ENCODE results near the gene SNRNP40. TPM values are rescaled to one million over a fixed set of nuclear protein-coding genes. Genes with fewer than 3 reads are reported as not detected.

Gene SNRNP40
- total and polyA plus RNA-seq, 10 of the 15 experiments (the other 5 are each of a cell fraction or from before 2014, with no cell fraction given) = 34.9 to 212 (median 115) TPM

- TF ChIP-seq GATAD2B (conservative IDR thresholded peaks at IDR 0.05; ENCODE audit: low read depth) (no peak), SMAD1 (IDR thresholded peaks at IDR 0.05; ENCODE audit: low read depth, partially characterized antibody) (no peak), IRF4 (IDR thresholded peaks at IDR 0.05; ENCODE audit: low read depth, low read length) (no peak), IRF5 (IDR thresholded peaks at IDR 0.05; ENCODE audit: borderline replicate concordance) (no peak), NBN (IDR thresholded peaks at IDR 0.05) (no peak), MYB (IDR thresholded peaks at IDR 0.05; ENCODE audit: borderline replicate concordance, low read depth, low read length) (no peak), LARP7 (IDR thresholded peaks at IDR 0.05) (no peak), SMC3 (IDR thresholded peaks at IDR 0.05; ENCODE audit: borderline replicate concordance, low read length) (no peak), NFIC (IDR thresholded peaks at IDR 0.05; ENCODE audit: low read depth, low read length) (no peak), ZBTB40 (IDR thresholded peaks at IDR 0.05; ENCODE audit: borderline replicate concordance) (no peak), CHD1 (IDR thresholded peaks at IDR 0.05; ENCODE audit: low read depth, low read length) (no peak), MEF2A (IDR thresholded peaks at IDR 0.05; ENCODE audit: insufficient read depth, low read depth, low read length) (no peak), MYC (IDR thresholded peaks at IDR 0.05; ENCODE audit: insufficient read depth, insufficient read length, insufficient replicate concordance, low read length, severe bottlenecking) (no peak), CBFB (IDR thresholded peaks at IDR 0.05; ENCODE audit: low read depth) (no peak), ASH2L (IDR thresholded peaks at IDR 0.05; ENCODE audit: borderline replicate concordance, low read depth) (no peak), SUZ12 (IDR thresholded peaks at IDR 0.05; ENCODE audit: unreplicated experiment) (no peak), SIN3A (IDR thresholded peaks at IDR 0.05; ENCODE audit: low read depth, low read length) (no peak), RAD21 (IDR thresholded peaks at IDR 0.05; ENCODE audit: insufficient read depth, low read depth, low read length) (no peak)
- FAIRE-seq = no peak
- WGBS (ENCODE audit: insufficient coverage, insufficient replicate concordance, low lambda C conversion rate, missing lambda C conversion rate) = 34% methylated on average over 4 of the region's 4 CpGs
- ChIA-PET CTCF (interaction anchor here (0.6 to 2.5 kb wide), 2 partner anchors 51 to 534 kb away, joined by 3 to 7 read pairs; no protein-coding TSS in a partner anchor), RAD21 (ENCODE audit: unreplicated experiment) (no interaction called here), SMC1A (ENCODE audit: uncharacterized antibody, unreplicated experiment) (interaction anchor here (0.7 kb wide), 1 partner anchor 80 kb away, joined by 3 read pairs; no protein-coding TSS in a partner anchor), POLR2A (no interaction called here)
- Histone ChIP-seq H3K27ac (ENCODE audit: control insufficient read depth, insufficient read depth) (no peak overlapping the region), H3K9ac (ENCODE audit: control insufficient read depth, insufficient read depth, low read length) (no peak overlapping the region), H3K4me1 (ENCODE audit: control insufficient read depth, insufficient read depth, low read length) (no peaks in the 10 kb centered on the region), H3K9me3 (replicated peaks; ENCODE audit: control insufficient read depth, insufficient read depth, low read length) (no peaks in the 10 kb centered on the region), H3K27me3 (replicated peaks in 1 of 2; ENCODE audit: control insufficient read depth in 2 of 2, insufficient read depth in 2 of 2, low read length in 1 of 2) (peaks cover 0 to 5% of the 10 kb centered on the region in 2 experiments; a peak in 3 of 4 replicates), H3K36me3 (ENCODE audit: control insufficient read depth in 2 of 2, insufficient read depth in 2 of 2, low read length in 1 of 2) (no peaks in the 10 kb centered on the region), H3K4me3 (no peak overlapping the region), H2AFZ (ENCODE audit: control insufficient read depth, low read depth, low read length) (no peak overlapping the region), H3K79me2 (ENCODE audit: control insufficient read depth, insufficient read depth, low read length) (no peaks in the 10 kb centered on the region), H3K4me2 (ENCODE audit: control insufficient read depth, insufficient read depth) (no peak overlapping the region), H4K20me1 (ENCODE audit: control insufficient read depth, insufficient read depth) (no peaks in the 10 kb centered on the region)
- in situ Hi-C loops (cut with MboI) (no loop called here), intact Hi-C loops (cut with micrococcal nuclease; ENCODE audit: unreplicated experiment) (no loop called here)
- BruUV-seq (replicated peaks) = no TSS peak
- no peak for ATAC-seq
- no peak for DNase-seq (ENCODE audit: low read depth, low spot score)
Measured at GRCh38 chr1:31234870-31235269, 61.7 kb downstream of the SNRNP40 start.

All from GM12878 (cell line).